ENCODE results near the gene CRB3. TPM values are rescaled to one million over a fixed set of nuclear protein-coding genes. Genes with fewer than 3 reads are reported as not detected.

CRB3 gene
- total and polyA plus RNA-seq, 2 donors (not counting 3 experiments of a cell fraction or from before 2014, with no cell fraction given), result not detected

- BruUV-seq (replicated peaks), result no TSS peak
- intact Hi-C loops (cut with micrococcal nuclease) (no loop called here), dilution Hi-C loops (cut with MboI; ENCODE audit: extremely low pct_ligation_motif_present, low sequenced_read_pairs) (no loop called here)
- Histone ChIP-seq H3K4me2 (ENCODE audit: insufficient read depth, low read length) (no peak overlapping the region), H3K9ac (replicated peaks; ENCODE audit: extremely low read depth, insufficient read depth, low read length) (no peak overlapping the region), H3K9me3 (replicated peaks; ENCODE audit: control insufficient read depth, insufficient read depth, low read length) (no peaks in the 10 kb centered on the region), H3K4me1 (ENCODE audit: control insufficient read depth, extremely low read depth, insufficient read depth, low read length) (peaks cover 5% of the 10 kb centered on the region), H3K27me3 (ENCODE audit: control insufficient read depth in 2 of 2, insufficient read depth in 2 of 2, low read length in 2 of 2) (no peaks in the 10 kb centered on the region), H3K9me1 (replicated peaks; ENCODE audit: control insufficient read depth, extremely low read depth, insufficient read depth, low read length) (no peaks in the 10 kb centered on the region), H3K79me2 (ENCODE audit: control insufficient read depth, insufficient read depth, low read length) (no peaks in the 10 kb centered on the region), H3K4me3 (replicated peaks in 1 of 3; ENCODE audit: insufficient read depth in 1 of 3, low read depth in 1 of 3, low read length in 3 of 3) (no peak overlapping the region), H3K36me3 (ENCODE audit: control insufficient read depth in 2 of 2, extremely low read depth in 1 of 2, insufficient read depth in 2 of 2, low read length in 2 of 2) (peaks cover 2 to 6% of the 10 kb centered on the region in 2 experiments), H3K27ac (ENCODE audit: insufficient read depth, low read depth, low read length) (no peak overlapping the region), H2AFZ (ENCODE audit: low read depth, low read length) (no peak overlapping the region), H4K20me1 (replicated peaks; ENCODE audit: control insufficient read depth, extremely low read depth, insufficient read depth, low read length) (no peaks in the 10 kb centered on the region)
- FAIRE-seq (no peak), DNase-seq (ENCODE audit: low read depth, low spot score) (no peak)
- POLR2A ChIA-PET, result no interaction called here
- TF ChIP-seq JUN (IDR thresholded peaks at IDR 0.05; ENCODE audit: borderline replicate concordance, insufficient read depth, insufficient read length, low read depth), result no peak
- no peak for TF ChIP-seq EZH2 (IDR thresholded peaks at IDR 0.05; ENCODE audit: borderline replicate concordance, low read depth, low read length, severe bottlenecking)
- TF ChIP-seq, protein P1, sequence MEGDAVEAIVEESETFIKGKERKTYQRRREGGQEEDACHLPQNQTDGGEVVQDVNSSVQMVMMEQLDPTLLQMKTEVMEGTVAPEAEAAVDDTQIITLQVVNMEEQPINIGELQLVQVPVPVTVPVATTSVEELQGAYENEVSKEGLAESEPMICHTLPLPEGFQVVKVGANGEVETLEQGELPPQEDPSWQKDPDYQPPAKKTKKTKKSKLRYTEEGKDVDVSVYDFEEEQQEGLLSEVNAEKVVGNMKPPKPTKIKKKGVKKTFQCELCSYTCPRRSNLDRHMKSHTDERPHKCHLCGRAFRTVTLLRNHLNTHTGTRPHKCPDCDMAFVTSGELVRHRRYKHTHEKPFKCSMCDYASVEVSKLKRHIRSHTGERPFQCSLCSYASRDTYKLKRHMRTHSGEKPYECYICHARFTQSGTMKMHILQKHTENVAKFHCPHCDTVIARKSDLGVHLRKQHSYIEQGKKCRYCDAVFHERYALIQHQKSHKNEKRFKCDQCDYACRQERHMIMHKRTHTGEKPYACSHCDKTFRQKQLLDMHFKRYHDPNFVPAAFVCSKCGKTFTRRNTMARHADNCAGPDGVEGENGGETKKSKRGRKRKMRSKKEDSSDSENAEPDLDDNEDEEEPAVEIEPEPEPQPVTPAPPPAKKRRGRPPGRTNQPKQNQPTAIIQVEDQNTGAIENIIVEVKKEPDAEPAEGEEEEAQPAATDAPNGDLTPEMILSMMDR (IDR thresholded peaks at IDR 0.05; ENCODE audit: extremely low read depth in 1 of 2, insufficient read depth in 1 of 2, low read depth in 1 of 2, low read length in 2 of 2), result no peak
- TF ChIP-seq, protein P2, sequence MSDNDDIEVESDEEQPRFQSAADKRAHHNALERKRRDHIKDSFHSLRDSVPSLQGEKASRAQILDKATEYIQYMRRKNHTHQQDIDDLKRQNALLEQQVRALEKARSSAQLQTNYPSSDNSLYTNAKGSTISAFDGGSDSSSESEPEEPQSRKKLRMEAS (IDR thresholded peaks at IDR 0.05; ENCODE audit: insufficient read depth, insufficient read length), result no peak
- TF ChIP-seq MYC (IDR thresholded peaks at IDR 0.05; ENCODE audit: low read depth, low read length), result no peak
- no peak for TF ChIP-seq FOS (IDR thresholded peaks at IDR 0.05; ENCODE audit: borderline replicate concordance, insufficient read depth, low read length)
- TF ChIP-seq GATA2 (IDR thresholded peaks at IDR 0.05; ENCODE audit: insufficient read depth, insufficient read length, low read depth, low read length), result no peak
- TF ChIP-seq POLR2A (IDR thresholded peaks at IDR 0.05; ENCODE audit: low read depth, low read length), result no peak
- TF ChIP-seq POLR2AphosphoS5 (IDR thresholded peaks at IDR 0.05; ENCODE audit: insufficient read depth, low read depth, low read length), result no peak
- CTCF ChIA-PET, result interaction anchor here (0.5 kb wide), 1 partner anchor 197 kb away, joined by 3 read pairs; no protein-coding TSS in a partner anchor
These were observed 10.0 kb upstream of the CRB3 start for GRCh38 chr19:6453951-6454565.

Measured in endothelial cell of umbilical vein (primary cell).